IMR-90 (cell line): ENCODE measurements around the gene UBXN2A. TPM values are rescaled to one million over a fixed set of nuclear protein-coding genes. Genes with fewer than 3 reads are reported as not detected.

Experiments used
- ATAC-seq: fragments of 200-7000 bp; cut with Tn5 transposase; 2 replicates; pipeline ENCODE4 v1.9.1; 2020; ENCODE audit warnings: low read depth, mild to moderate bottlenecking, moderate library complexity
- BruUV-seq: library from RNA; stranded (reverse); fragments of 400-500 nt; replicated peaks from 2 replicates; lab custom pipeline; 2021; lab: Mats Ljungman, UMichigan
- CTCF ChIA-PET: fragments of 300-600 bp; formaldehyde crosslinking; extraction: SDS; loops from one replicate; lab custom pipeline; 2021; ENCODE audit warnings: antibody characterized with exemption; lab: Yijun Ruan, JAX
- POLR2A ChIA-PET: fragments of 300-600 bp; sonication (Branson Sonifier 250); formaldehyde crosslinking; loops from one replicate; lab custom pipeline; 2022; ENCODE audit warnings: antibody characterized with exemption; ENCODE audit not compliant: unreplicated experiment; lab: Charles Lee
- DNase-seq: peaks from one replicate; pipeline ENCODE4 v3.0.0; 2013
- H2AFZ ChIP-seq: replicated peaks from 2 replicates; pipeline ENCODE3; 2013; ENCODE audit warnings: low read length, mild to moderate bottlenecking; ENCODE audit not compliant: poor library complexity
- H2AK5ac ChIP-seq: 2 replicates; pipeline ENCODE4 v1.6.1; 2013; ENCODE audit warnings: low read depth, low read length, inconsistent platforms
- H2AK9ac ChIP-seq: replicated peaks from 2 replicates; pipeline ENCODE3; 2013; ENCODE audit warnings: mild to moderate bottlenecking, low read depth, low read length, moderate library complexity; ENCODE audit not compliant: poor library complexity
- H2BK120ac ChIP-seq: 2 replicates; pipeline ENCODE4 v1.6.1; 2013; ENCODE audit warnings: low read depth, low read length, inconsistent platforms
- H2BK15ac ChIP-seq: 3 replicates; pipeline ENCODE4 v1.6.1; 2013; ENCODE audit warnings: low read depth, low read length, inconsistent platforms
- H2BK20ac ChIP-seq: 2 replicates; pipeline ENCODE4 v1.6.1; 2013; ENCODE audit warnings: low read depth, mild to moderate bottlenecking, inconsistent platforms, low read length, moderate library complexity
- H2BK5ac ChIP-seq: 2 replicates; pipeline ENCODE4 v1.6.1; 2013; ENCODE audit warnings: mild to moderate bottlenecking, low read depth, low read length, inconsistent platforms; ENCODE audit not compliant: poor library complexity, severe bottlenecking
- H3K14ac ChIP-seq: replicated peaks from 2 replicates; pipeline ENCODE4 v1.6.1; 2013; ENCODE audit warnings: low read depth, low read length, inconsistent platforms
- H3K18ac ChIP-seq: 2 replicates; pipeline ENCODE4 v1.6.1; 2013; ENCODE audit warnings: low read depth, low read length, control low read depth
- H3K23ac ChIP-seq: 2 replicates; pipeline ENCODE4 v1.6.1; 2013; ENCODE audit warnings: low read depth, low read length, inconsistent platforms
- H3K27ac ChIP-seq: 2 replicates; pipeline ENCODE4 v1.5.1; 2013; ENCODE audit warnings: mild to moderate bottlenecking, control low read depth, low read length; ENCODE audit not compliant: insufficient read depth
- H3K27me3 ChIP-seq: 2 replicates; pipeline ENCODE4 v1.6.1; 2013; ENCODE audit warnings: low read length; ENCODE audit not compliant: control insufficient read depth, insufficient read depth
- H3K36me3 ChIP-seq: 2 replicates; pipeline ENCODE4 v1.6.1; 2013; ENCODE audit warnings: low read length, mixed read lengths; ENCODE audit not compliant: control insufficient read depth, insufficient read depth
- H3K4ac ChIP-seq: 2 replicates; pipeline ENCODE4 v1.6.1; 2013; ENCODE audit warnings: low read depth, low read length, inconsistent platforms
- H3K4me1 ChIP-seq: 2 replicates; pipeline ENCODE4 v1.6.1; 2013; ENCODE audit warnings: low read length, mixed read lengths; ENCODE audit not compliant: control insufficient read depth, insufficient read depth
- H3K4me2 ChIP-seq: 2 replicates; pipeline ENCODE4 v1.6.1; 2013; ENCODE audit warnings: low read depth, mild to moderate bottlenecking, control low read depth, low read length, moderate library complexity
- H3K4me3 ChIP-seq: 2 replicates; pipeline ENCODE4 v1.5.1; 2013; ENCODE audit warnings: low read depth, mild to moderate bottlenecking, control low read depth, low read length, moderate library complexity; ENCODE audit not compliant: insufficient read depth
- H3K56ac ChIP-seq: 2 replicates; pipeline ENCODE4 v1.6.1; 2013; ENCODE audit warnings: low read length, inconsistent platforms; ENCODE audit not compliant: insufficient read depth; ENCODE audit errors: extremely low read depth
- H3K79me1 ChIP-seq, 2 experiments: 2 replicates each; pipeline ENCODE4 v1.6.1; 2013; ENCODE audit warnings: low read length in 2 of 2, inconsistent platforms in 1 of 2, low read depth in 1 of 2
- H3K9ac ChIP-seq: 2 replicates; pipeline ENCODE4 v1.6.1; 2013; ENCODE audit warnings: low read depth, low read length, control low read depth
- H3K9me1 ChIP-seq: 2 replicates; pipeline ENCODE4 v1.6.1; 2013; ENCODE audit warnings: low read length, inconsistent platforms; ENCODE audit not compliant: insufficient read depth
- H3K9me3 ChIP-seq: 2 replicates; pipeline ENCODE4 v1.6.1; 2013; ENCODE audit warnings: low read length; ENCODE audit not compliant: control insufficient read depth, insufficient read depth
- H4K20me1 ChIP-seq: 2 replicates; pipeline ENCODE4 v1.6.1; 2013; ENCODE audit warnings: low read length, inconsistent platforms; ENCODE audit not compliant: insufficient read depth
- H4K5ac ChIP-seq: 2 replicates; pipeline ENCODE4 v1.6.1; 2013; ENCODE audit warnings: mild to moderate bottlenecking, low read depth, low read length, control low read depth
- H4K8ac ChIP-seq, 2 experiments: 2 replicates each; pipeline ENCODE4 v1.6.1; 2013; ENCODE audit warnings: low read depth in 2 of 2, low read length in 2 of 2, control low read depth in 1 of 2, inconsistent platforms in 1 of 2
- H4K91ac ChIP-seq: 2 replicates; pipeline ENCODE4 v1.6.1; 2013; ENCODE audit warnings: low read depth, low read length, inconsistent platforms; ENCODE audit not compliant: insufficient read depth
- CEBPB ChIP-seq: IDR thresholded peaks from 2 replicates; pipeline ENCODE4 v1.6.1; 2012; ENCODE audit warnings: low read depth, low read length, improper control_type of control experiment
- CHD1 ChIP-seq: IDR thresholded peaks from 2 replicates; pipeline ENCODE4 v1.6.1; 2012; ENCODE audit warnings: low read depth, low read length, improper control_type of control experiment
- FOS ChIP-seq: fragments of 150-350 bp; IDR thresholded peaks from 2 replicates; pipeline ENCODE4 v1.6.1; 2016; ENCODE audit warnings: low read depth, low read length
- MAFK ChIP-seq: IDR thresholded peaks from 2 replicates; pipeline ENCODE4 v1.6.1; 2012; ENCODE audit warnings: low read depth, low read length, improper control_type of control experiment
- MXI1 ChIP-seq: IDR thresholded peaks from 2 replicates; pipeline ENCODE4 v1.6.1; 2012; ENCODE audit warnings: low read depth, mild to moderate bottlenecking, low read length, moderate library complexity, borderline replicate concordance
- NFE2L2 ChIP-seq: fragments of 150-350 bp; IDR thresholded peaks from 2 replicates; pipeline ENCODE4 v1.6.1; 2016; ENCODE audit warnings: low read depth, mild to moderate bottlenecking, low read length
- POLR2A ChIP-seq: IDR thresholded peaks from 2 replicates; pipeline ENCODE4 v1.6.1; 2012; ENCODE audit warnings: mild to moderate bottlenecking, low read depth, low read length
- RCOR1 ChIP-seq: IDR thresholded peaks from 2 replicates; pipeline ENCODE4 v1.6.1; 2012; ENCODE audit warnings: mild to moderate bottlenecking, low read length, improper control_type of control experiment; ENCODE audit not compliant: insufficient replicate concordance
- RFX5 ChIP-seq: IDR thresholded peaks from 2 replicates; pipeline ENCODE4 v1.8.0; 2012; ENCODE audit warnings: low read depth, mild to moderate bottlenecking, low read length, moderate library complexity
- SMC3 ChIP-seq: fragments of 150-350 bp; IDR thresholded peaks from 2 replicates; pipeline ENCODE4 v1.6.1; 2016; ENCODE audit warnings: low read depth, mild to moderate bottlenecking, antibody characterized with exemption, low read length, moderate library complexity
- WGBS, 2 experiments: methylation state at CpG; one replicate each; pipeline versions ENCODE4 v1.1.5 to v1.1.7; 2013; ENCODE audit warnings: missing lambda C conversion rate in 2 of 2; ENCODE audit not compliant: insufficient read length in 1 of 2; ENCODE audit errors: extremely low coverage in 2 of 2; 5-methylcytosine and 5-hydroxymethylcytosine counted together
- dilution Hi-C: fragments of 300-500 bp; cut with HindIII; formaldehyde crosslinking; loops from one replicate; pipeline ENCODE4 v1.14.3; 2018; ENCODE audit warnings: low sequenced_read_pairs; ENCODE audit not compliant: unreplicated experiment
- in situ Hi-C: fragments of 300-500 bp; cut with MboI; formaldehyde crosslinking; loops from 3 replicates; pipeline ENCODE4 v1.14.3; 2019; ENCODE audit warnings: low sequenced_read_pairs, inconsistent platforms, mixed read lengths
- intact Hi-C: fragments of 100-400 bp; cut with micrococcal nuclease; formaldehyde crosslinking; loops from 2 replicates; pipeline ENCODE4 v1.10.0; 2022
- polyA plus RNA-seq, 3 experiments: library from polyadenylated mRNA; depleted of rRNA; stranded (reverse); fragments of >200 nt; gene quantifications; 2 replicates each; pipeline ENCODE4 v1.2.3, GENCODE V29; 2012; ENCODE audit warnings: low replicate concordance in 1 of 3
- total RNA-seq: library from RNA; depleted of rRNA; stranded (reverse); fragments of >200 nt; gene quantifications from 2 replicates; pipeline ENCODE4 v1.2.3, GENCODE V29; 2012
- TF ChIP-seq, protein P1 (sequence below): fragments of 150-350 bp; IDR thresholded peaks from 2 replicates; pipeline ENCODE4 v1.6.1; 2016; ENCODE audit warnings: low read depth, mild to moderate bottlenecking, low read length, moderate library complexity, borderline replicate concordance
- TF ChIP-seq, protein P2 (sequence below): fragments of 150-350 bp; IDR thresholded peaks from 2 replicates; pipeline ENCODE4 v1.6.1; 2017; ENCODE audit warnings: mild to moderate bottlenecking, antibody characterized with exemption, low read length, low read depth

Gene UBXN2A
- total and polyA plus RNA-seq, 2 of the 4 experiments (the other 2 are of a cell fraction) = 4.6 to 7.7 TPM

GRCh38 chr2:23993736-23994269 is 53.5 kb downstream of the UBXN2A start:
- Histone ChIP-seq H3K9me1 (peaks cover 4% of the 10 kb centered on the region; the same call in 1 of the 2 replicates), H3K27me3 (no peaks in the 10 kb centered on the region), H4K8ac (no peak overlapping the region), H3K18ac (no peak overlapping the region), H3K36me3 (peaks cover 6% of the 10 kb centered on the region), H2BK15ac (no peak overlapping the region), H3K4ac (no peak overlapping the region), H2BK5ac (no peak overlapping the region), H4K20me1 (no peaks in the 10 kb centered on the region), H3K4me3 (no peak overlapping the region), H3K14ac (no peak overlapping the region), H3K9ac (no peak overlapping the region), H2AK5ac (no peak overlapping the region), H3K27ac (no peak overlapping the region), H3K4me1 (no peaks in the 10 kb centered on the region), H2AK9ac (no peak overlapping the region), H2AFZ (no peak overlapping the region), H4K5ac (no peak overlapping the region), H3K23ac (no peak overlapping the region), H4K91ac (no peak overlapping the region), H2BK120ac (no peak overlapping the region), H3K9me3 (no peaks in the 10 kb centered on the region), H3K56ac (no peak overlapping the region), H3K79me1 (peaks cover 0 to 10% of the 10 kb centered on the region in 2 experiments; a peak in 1 of 4 replicates), H2BK20ac (no peak overlapping the region), H3K4me2 (no peak overlapping the region)
- no peak for TF ChIP-seq MXI1
- TF ChIP-seq, protein P1, sequence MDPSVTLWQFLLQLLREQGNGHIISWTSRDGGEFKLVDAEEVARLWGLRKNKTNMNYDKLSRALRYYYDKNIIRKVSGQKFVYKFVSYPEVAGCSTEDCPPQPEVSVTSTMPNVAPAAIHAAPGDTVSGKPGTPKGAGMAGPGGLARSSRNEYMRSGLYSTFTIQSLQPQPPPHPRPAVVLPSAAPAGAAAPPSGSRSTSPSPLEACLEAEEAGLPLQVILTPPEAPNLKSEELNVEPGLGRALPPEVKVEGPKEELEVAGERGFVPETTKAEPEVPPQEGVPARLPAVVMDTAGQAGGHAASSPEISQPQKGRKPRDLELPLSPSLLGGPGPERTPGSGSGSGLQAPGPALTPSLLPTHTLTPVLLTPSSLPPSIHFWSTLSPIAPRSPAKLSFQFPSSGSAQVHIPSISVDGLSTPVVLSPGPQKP = no peak
- TF ChIP-seq SMC3 = no peak
- TF ChIP-seq RCOR1 = no peak
- TF ChIP-seq, protein P2, sequence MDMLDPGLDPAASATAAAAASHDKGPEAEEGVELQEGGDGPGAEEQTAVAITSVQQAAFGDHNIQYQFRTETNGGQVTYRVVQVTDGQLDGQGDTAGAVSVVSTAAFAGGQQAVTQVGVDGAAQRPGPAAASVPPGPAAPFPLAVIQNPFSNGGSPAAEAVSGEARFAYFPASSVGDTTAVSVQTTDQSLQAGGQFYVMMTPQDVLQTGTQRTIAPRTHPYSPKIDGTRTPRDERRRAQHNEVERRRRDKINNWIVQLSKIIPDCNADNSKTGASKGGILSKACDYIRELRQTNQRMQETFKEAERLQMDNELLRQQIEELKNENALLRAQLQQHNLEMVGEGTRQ = no peak
- TF ChIP-seq RFX5 = no peak
- no peak for TF ChIP-seq CEBPB
- TF ChIP-seq POLR2A = no peak
- TF ChIP-seq NFE2L2 = no peak
- no peak for TF ChIP-seq FOS
- no peak for TF ChIP-seq CHD1
- no peak for TF ChIP-seq MAFK
- ATAC-seq (no peak), DNase-seq (no peak)
- POLR2A ChIA-PET = no interaction called here
- dilution Hi-C loops (no loop called here), intact Hi-C loops (no loop called here), in situ Hi-C loops (no loop called here)
- no CpG with 5 or more reads among the region's 8 CpGs for WGBS, 2 experiments
- BruUV-seq = no TSS peak
- CTCF ChIA-PET = interaction anchor here (1.2 kb wide), 1 partner anchor 66 kb away, joined by 3 read pairs; the partner anchor contains the start of gene ATAD2B
